Measurements from ENCODE around the gene DICER1.

The DICER1 gene

GRCh38 chr14:95122621-95122945 is 34.7 kb downstream of the DICER1 start:
- DNase-seq (ENCODE audit: low read depth): no peak

- DNase-seq (ENCODE audit: low read depth): no peak
These were observed 35.3 kb downstream of the DICER1 start for GRCh38 chr14:95121911-95122620.

GRCh38 chr14:95119336-95119735 is 38.0 kb downstream of the DICER1 start:
- DNase-seq (ENCODE audit: low read depth): no peak

GRCh38 chr14:95117937-95118721 is 39.2 kb downstream of the DICER1 start:
- DNase-seq (ENCODE audit: low read depth): no peak

- no peak for DNase-seq (ENCODE audit: low read depth)
These were observed 43.9 kb downstream of the DICER1 start for GRCh38 chr14:95113476-95113875.

GRCh38 chr14:95111507-95112164 is 45.7 kb downstream of the DICER1 start:
- no peak for DNase-seq (ENCODE audit: low read depth)

- no peak for DNase-seq (ENCODE audit: low read depth)
These were observed 47.2 kb downstream of the DICER1 start for GRCh38 chr14:95110178-95110577.

- DNase-seq (ENCODE audit: low read depth): no peak
These were observed 49.6 kb downstream of the DICER1 start for GRCh38 chr14:95107711-95108110.

GRCh38 chr14:95106971-95107370 is 50.4 kb downstream of the DICER1 start:
- DNase-seq (ENCODE audit: low read depth): no peak

GRCh38 chr14:95104911-95105310 is 52.4 kb downstream of the DICER1 start:
- DNase-seq (ENCODE audit: low read depth): no peak

- no peak for DNase-seq (ENCODE audit: low read depth)
These were observed 54.7 kb downstream of the DICER1 start for GRCh38 chr14:95102680-95103044.

GRCh38 chr14:95101736-95102679 is 55.3 kb downstream of the DICER1 start:
- DNase-seq (ENCODE audit: low read depth): no peak

- DNase-seq (ENCODE audit: low read depth): no peak
These were observed 58.2 kb downstream of the DICER1 start for GRCh38 chr14:95098984-95099599.

GRCh38 chr14:95097385-95097784 is 59.9 kb downstream of the DICER1 start:
- DNase-seq (ENCODE audit: low read depth): no peak

- DNase-seq (ENCODE audit: low read depth): no peak
These were observed 60.9 kb downstream of the DICER1 start for GRCh38 chr14:95096476-95096875.

- DNase-seq (ENCODE audit: low read depth): no peak
These were observed 61.3 kb downstream of the DICER1 start for GRCh38 chr14:95095996-95096395.

- DNase-seq (ENCODE audit: low read depth): no peak
These were observed 64.6 kb downstream of the DICER1 start for GRCh38 chr14:95092723-95093122.

GRCh38 chr14:95091581-95091980 is 65.7 kb downstream of the DICER1 start:
- no peak for DNase-seq (ENCODE audit: low read depth)

GRCh38 chr14:95088665-95089064 is 68.7 kb downstream of the DICER1 start:
- no peak for DNase-seq (ENCODE audit: low read depth)

GRCh38 chr14:95087619-95088018 is 69.7 kb downstream of the DICER1 start:
- DNase-seq (ENCODE audit: low read depth): no peak

- DNase-seq (ENCODE audit: low read depth): no peak
These were observed 72.0 kb downstream of the DICER1 start for GRCh38 chr14:95085321-95085720.

- DNase-seq (ENCODE audit: low read depth): no peak
These were observed 78.5 kb downstream of the DICER1 start for GRCh38 chr14:95078867-95079266.

Data from stimulated activated CD8-positive, alpha-beta memory T cell treated with anti-CD3 and anti-CD28 coated beads, Interleukin-12 subunit alpha, Interleukin-12 subunit beta, amount 100 ng/mL, for 4 hours (primary cell).